Karpas-422 (cell line): Measurements from ENCODE around the gene HUNK. TPM values are rescaled to one million over a fixed set of nuclear protein-coding genes. Genes with fewer than 3 reads are reported as not detected.
"Not testable (repeated sequence)": the region's sequence is repeated elsewhere in the genome, so short reads cannot be mapped to it uniquely, and the experiment has no call there.

Experiments
- DNase-seq: peaks from one replicate; pipeline ENCODE4 v3.0.0-alpha.2; 2015
- H2AFZ ChIP-seq: fragments of 200-600 bp; sonication (generic); 2 replicates; pipeline ENCODE4 v1.6.1; 2014; ENCODE audit warnings: antibody characterized with exemption, low read length, mixed read lengths
- H3K27ac ChIP-seq: fragments of 200-600 bp; sonication (generic); 2 replicates; pipeline ENCODE4 v1.5.1; 2014; ENCODE audit warnings: mild to moderate bottlenecking, low read length, moderate library complexity
- H3K27me3 ChIP-seq: fragments of 200-600 bp; sonication (generic); 2 replicates; pipeline ENCODE4 v1.6.1; 2014; ENCODE audit warnings: low read length, mixed read lengths
- H3K36me3 ChIP-seq: fragments of 200-600 bp; sonication (generic); 2 replicates; pipeline ENCODE4 v1.6.1; 2014; ENCODE audit warnings: low read length, mixed read lengths; ENCODE audit not compliant: insufficient read depth
- H3K4me1 ChIP-seq: fragments of 200-600 bp; sonication (generic); 2 replicates; pipeline ENCODE4 v1.6.1; 2014; ENCODE audit warnings: mild to moderate bottlenecking, low read length, mixed read lengths
- H3K4me2 ChIP-seq: fragments of 200-600 bp; sonication (generic); 2 replicates; pipeline ENCODE4 v1.6.1; 2014; ENCODE audit warnings: low read length, low read depth, mild to moderate bottlenecking; ENCODE audit not compliant: poor library complexity, severe bottlenecking
- H3K4me3 ChIP-seq: fragments of 200-600 bp; sonication (generic); 2 replicates; pipeline ENCODE4 v1.5.1; 2014; ENCODE audit warnings: mild to moderate bottlenecking, antibody characterized with exemption, low read length, mixed read lengths
- H3K79me2 ChIP-seq: fragments of 200-600 bp; sonication (generic); 2 replicates; pipeline ENCODE4 v1.6.1; 2014; ENCODE audit warnings: mild to moderate bottlenecking, low read length, mixed read lengths
- H3K9ac ChIP-seq: fragments of 200-600 bp; sonication (generic); 2 replicates; pipeline ENCODE4 v1.6.0; 2014; ENCODE audit warnings: low read length
- H3K9me2 ChIP-seq: fragments of 200-600 bp; sonication (generic), shearing (Covaris generic); replicated peaks from 2 replicates; pipeline ENCODE4 v1.6.0; 2014; ENCODE audit warnings: mild to moderate bottlenecking, low read length, moderate library complexity; ENCODE audit not compliant: insufficient read depth
- H3K9me3 ChIP-seq: fragments of 300-700, 200-600 bp; sonication (generic); 2 replicates; pipeline ENCODE4 v1.6.1; 2014; ENCODE audit warnings: low read length, mixed read lengths
- H4K20me1 ChIP-seq: fragments of 200-600 bp; sonication (generic); 2 replicates; pipeline ENCODE4 v1.6.1; 2014; ENCODE audit warnings: mild to moderate bottlenecking, antibody characterized with exemption, low read length, low read depth; ENCODE audit not compliant: insufficient read depth
- total RNA-seq: library from RNA; depleted of rRNA; stranded (reverse); fragments of >200 nt; shearing (Covaris generic); gene quantifications from 2 replicates; pipeline ENCODE4 v1.2.3, GENCODE V29; 2014; ENCODE audit warnings: low replicate concordance

The HUNK gene
- total RNA-seq, 1 experiment from 2014 or later = not detected

- no peak overlapping the region for H3K4me2 ChIP-seq
- H3K4me1 ChIP-seq = no peaks in the 10 kb centered on the region
- H3K4me3 ChIP-seq = no peak overlapping the region
- H3K9me3 ChIP-seq = no peaks in the 10 kb centered on the region
- H3K36me3 ChIP-seq = no peaks in the 10 kb centered on the region
- H2AFZ ChIP-seq = no peak overlapping the region
- no peaks in the 10 kb centered on the region for H3K9me2 ChIP-seq
- no peaks in the 10 kb centered on the region for H3K27me3 ChIP-seq
- no peaks in the 10 kb centered on the region for H4K20me1 ChIP-seq
- H3K27ac ChIP-seq = no peak overlapping the region
- DNase-seq = no peak
- H3K9ac ChIP-seq = no peak overlapping the region
- no peaks in the 10 kb centered on the region for H3K79me2 ChIP-seq
These were observed 27.6 kb upstream of the HUNK start for GRCh38 chr21:31845151-31845729.

DNA sequence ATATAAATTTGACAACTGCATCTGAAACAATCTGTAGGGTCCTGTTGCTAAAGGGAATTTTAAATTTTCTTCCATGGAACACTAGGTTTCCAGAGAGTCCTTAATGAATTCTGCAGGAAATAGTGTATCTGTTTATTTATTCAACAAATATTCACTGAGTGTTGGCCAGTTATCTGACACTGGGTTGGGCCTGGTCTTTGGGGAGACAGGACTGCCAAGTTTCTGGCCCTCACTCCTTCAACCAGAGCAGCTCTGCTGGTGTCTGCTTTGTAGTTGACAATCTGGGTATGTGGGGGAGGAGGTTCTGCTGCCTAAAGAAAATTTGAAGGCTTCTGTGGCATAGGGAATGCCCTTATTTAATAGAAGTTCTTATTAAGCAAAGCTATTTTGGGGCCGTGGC is 26.1 kb upstream of the HUNK start:
- Histone ChIP-seq H3K4me2 (no peak overlapping the region), H2AFZ (no peak overlapping the region)

DNA sequence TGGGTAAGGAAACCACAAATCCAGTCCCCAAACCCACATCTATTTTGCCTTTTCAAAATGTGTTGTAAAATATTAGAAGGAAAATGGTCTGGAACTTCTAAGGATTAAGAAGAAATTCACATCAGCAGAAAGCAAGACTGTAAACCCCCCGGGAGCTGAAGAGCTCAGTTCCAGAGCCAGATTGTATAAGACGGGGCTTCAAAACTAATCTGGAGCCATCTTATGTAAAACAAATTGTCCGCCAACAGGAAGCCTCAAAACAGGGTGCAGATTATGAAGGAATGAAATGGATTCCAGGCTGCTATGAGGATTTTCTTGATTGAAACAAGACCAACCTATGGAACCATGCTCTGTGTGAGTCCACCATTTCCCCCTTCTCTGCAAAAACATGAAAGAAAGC is 25.1 kb upstream of the HUNK start:
- Histone ChIP-seq H3K9ac (no peak overlapping the region), H3K9me3 (no peaks in the 10 kb centered on the region), H3K79me2 (no peaks in the 10 kb centered on the region), H4K20me1 (no peaks in the 10 kb centered on the region), H3K9me2 (no peaks in the 10 kb centered on the region), H3K4me3 (no peak overlapping the region), H3K36me3 (no peaks in the 10 kb centered on the region), H3K27ac (no peak overlapping the region), H3K4me2 (no peak overlapping the region), H3K4me1 (no peaks in the 10 kb centered on the region), H3K27me3 (no peaks in the 10 kb centered on the region), H2AFZ (no peak overlapping the region)
- no peak for DNase-seq

More for the DNA sequence above, 26.1 kb upstream of the HUNK start:
- H4K20me1 ChIP-seq = no peaks in the 10 kb centered on the region
- no peak overlapping the region for H3K27ac ChIP-seq
- H3K4me3 ChIP-seq = no peak overlapping the region
- no peaks in the 10 kb centered on the region for H3K79me2 ChIP-seq
- H3K9me2 ChIP-seq = no peaks in the 10 kb centered on the region
- no peaks in the 10 kb centered on the region for H3K27me3 ChIP-seq
- H3K4me1 ChIP-seq = no peaks in the 10 kb centered on the region
- no peaks in the 10 kb centered on the region for H3K36me3 ChIP-seq
- H3K9me3 ChIP-seq = no peaks in the 10 kb centered on the region
- DNase-seq = no peak
- no peak overlapping the region for H3K9ac ChIP-seq

DNA sequence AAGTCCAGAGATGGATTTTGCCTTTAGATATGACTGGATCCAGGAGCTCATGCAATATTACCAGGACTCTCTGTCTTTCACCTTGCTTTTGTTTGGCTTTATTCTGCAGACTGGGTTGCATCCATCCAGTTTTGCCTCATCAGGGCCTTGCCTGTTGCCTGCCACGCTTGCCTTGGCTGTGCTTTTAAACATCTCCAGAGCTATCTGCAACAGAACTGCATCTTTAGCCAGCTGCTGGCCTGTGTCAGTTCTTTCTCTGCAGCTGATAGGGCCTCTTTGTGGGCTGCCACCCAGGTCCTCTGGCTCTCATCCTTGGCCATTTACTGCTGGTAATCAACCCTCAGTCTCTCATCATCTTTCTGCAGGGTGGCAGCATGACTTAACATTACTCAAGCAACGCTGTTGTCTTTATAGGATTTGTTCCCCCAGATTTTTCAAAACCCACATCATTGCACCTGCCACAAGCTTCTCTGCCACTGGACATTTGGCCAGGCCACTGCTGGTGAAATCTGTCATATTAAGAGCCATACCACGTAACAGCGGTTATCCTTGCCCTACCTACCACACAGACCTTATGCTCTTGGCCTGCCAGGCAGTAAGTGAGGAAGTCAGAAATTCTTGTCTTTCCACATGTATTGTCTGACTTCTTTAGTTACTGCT is 24.4 kb upstream of the HUNK start:
- Histone ChIP-seq H3K4me2 (no peak overlapping the region), H3K9ac (no peak overlapping the region), H3K9me2 (no peaks in the 10 kb centered on the region), H3K27me3 (no peaks in the 10 kb centered on the region), H3K79me2 (no peaks in the 10 kb centered on the region), H3K4me3 (no peak overlapping the region), H2AFZ (no peak overlapping the region), H4K20me1 (no peaks in the 10 kb centered on the region), H3K27ac (no peak overlapping the region), H3K4me1 (no peaks in the 10 kb centered on the region), H3K36me3 (no peaks in the 10 kb centered on the region), H3K9me3 (no peaks in the 10 kb centered on the region)
- no peak for DNase-seq

DNA sequence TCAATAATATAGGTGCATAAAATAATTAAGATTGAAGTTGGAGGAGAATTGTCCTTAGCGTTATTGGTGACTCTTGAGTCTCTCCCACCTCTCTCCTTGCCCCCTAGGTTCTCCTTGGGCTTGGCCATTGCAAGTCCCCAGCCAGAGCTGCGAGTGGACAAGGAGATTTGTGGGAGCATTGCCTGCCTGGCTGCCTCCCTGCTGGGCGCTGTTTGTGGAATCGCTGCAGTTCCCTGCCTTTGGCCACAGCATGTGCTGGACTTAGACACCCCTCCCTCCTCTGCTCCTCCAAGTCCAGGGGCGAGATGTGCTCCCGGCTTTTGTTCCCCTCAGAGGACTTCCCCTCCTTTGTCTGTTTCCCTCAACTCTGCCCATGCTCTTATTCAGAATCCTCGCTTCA is 21.9 kb upstream of the HUNK start:
- H3K9me2 ChIP-seq = no peaks in the 10 kb centered on the region

GRCh38 chr21:31855180-31855579 is 17.6 kb upstream of the HUNK start:
- Histone ChIP-seq H3K4me2 (no peak overlapping the region), H3K9me3 (no peaks in the 10 kb centered on the region), H3K79me2 (no peaks in the 10 kb centered on the region), H4K20me1 (no peaks in the 10 kb centered on the region), H3K4me3 (no peak overlapping the region), H3K27ac (no peak overlapping the region), H3K9me2 (no peaks in the 10 kb centered on the region), H3K9ac (no peak overlapping the region), H3K4me1 (no peaks in the 10 kb centered on the region), H3K36me3 (no peaks in the 10 kb centered on the region), H2AFZ (no peak overlapping the region), H3K27me3 (no peaks in the 10 kb centered on the region)
- DNase-seq = no peak

More for the DNA sequence above, 21.9 kb upstream of the HUNK start:
- no peaks in the 10 kb centered on the region for H3K27me3 ChIP-seq
- H4K20me1 ChIP-seq = no peaks in the 10 kb centered on the region
- no peak overlapping the region for H3K4me2 ChIP-seq
- no peak overlapping the region for H3K4me3 ChIP-seq
- H3K4me1 ChIP-seq = no peaks in the 10 kb centered on the region
- no peaks in the 10 kb centered on the region for H3K36me3 ChIP-seq
- no peaks in the 10 kb centered on the region for H3K9me3 ChIP-seq
- H3K79me2 ChIP-seq = no peaks in the 10 kb centered on the region
- H3K27ac ChIP-seq = no peak overlapping the region
- no peak overlapping the region for H3K9ac ChIP-seq
- no peak overlapping the region for H2AFZ ChIP-seq
- DNase-seq = no peak

DNA sequence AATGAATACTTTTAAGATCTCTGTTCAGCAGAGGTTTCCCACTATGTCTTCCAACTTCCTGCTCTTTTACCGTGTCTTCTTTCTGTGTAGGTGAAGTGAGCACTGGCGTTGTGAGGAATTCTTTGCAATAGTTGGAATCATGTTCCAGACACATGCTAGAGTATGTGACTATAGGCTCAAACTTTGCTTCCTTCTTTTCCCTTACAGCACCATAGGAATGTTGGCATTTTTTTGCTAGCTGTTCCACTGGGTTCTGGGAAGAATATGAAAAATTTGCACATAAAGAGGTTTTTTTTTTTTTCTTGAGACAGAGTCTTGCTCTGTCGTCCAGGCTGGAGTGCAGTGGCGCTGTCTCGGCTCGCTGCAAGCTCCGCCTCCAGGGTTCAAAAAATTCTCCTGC is 15.7 kb upstream of the HUNK start:
- DNase-seq = no peak
- Histone ChIP-seq H2AFZ (no peak overlapping the region), H3K36me3 (no peaks in the 10 kb centered on the region), H3K27me3 (no peaks in the 10 kb centered on the region), H3K4me2 (no peak overlapping the region), H3K27ac (no peak overlapping the region), H4K20me1 (no peaks in the 10 kb centered on the region), H3K9me3 (no peaks in the 10 kb centered on the region), H3K9me2 (no peaks in the 10 kb centered on the region), H3K9ac (no peak overlapping the region), H3K79me2 (no peaks in the 10 kb centered on the region), H3K4me1 (no peaks in the 10 kb centered on the region), H3K4me3 (no peak overlapping the region)

DNA sequence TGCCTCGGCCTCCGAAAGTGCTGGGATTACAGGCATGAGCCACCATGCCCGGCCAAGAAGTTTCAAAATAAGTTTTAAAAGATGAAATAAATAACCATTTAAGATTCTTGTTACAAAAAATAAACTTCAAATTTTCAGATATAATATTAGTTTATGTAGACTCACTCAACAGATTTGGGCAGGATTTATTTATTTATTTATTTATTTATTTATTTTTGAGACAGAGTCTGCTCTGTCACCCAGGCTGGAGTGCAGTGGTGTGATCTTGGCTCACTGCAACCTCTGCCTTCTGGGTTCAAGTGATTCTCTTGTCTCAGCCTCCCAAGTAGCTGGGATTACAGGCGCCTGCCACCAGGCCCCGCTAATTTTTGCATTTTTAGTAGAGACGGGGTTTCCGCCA is 15.2 kb upstream of the HUNK start:
- H4K20me1 ChIP-seq, H3K9me3 ChIP-seq, H3K9ac ChIP-seq, H3K36me3 ChIP-seq, H3K27me3 ChIP-seq, H3K4me3 ChIP-seq, H3K4me2 ChIP-seq, DNase-seq, H3K79me2 ChIP-seq, H3K4me1 ChIP-seq, H3K9me2 ChIP-seq, H3K27ac ChIP-seq, H2AFZ ChIP-seq: not testable (repeated sequence)
